Astrocyte of the hippocampus (primary cell): ENCODE measurements around the gene ZCCHC24.

Experiments
- DNase-seq: peaks from one replicate; pipeline ENCODE4 v3.0.0; 2011; ENCODE audit warnings: low read depth, low spot score

Gene ZCCHC24

DNA sequence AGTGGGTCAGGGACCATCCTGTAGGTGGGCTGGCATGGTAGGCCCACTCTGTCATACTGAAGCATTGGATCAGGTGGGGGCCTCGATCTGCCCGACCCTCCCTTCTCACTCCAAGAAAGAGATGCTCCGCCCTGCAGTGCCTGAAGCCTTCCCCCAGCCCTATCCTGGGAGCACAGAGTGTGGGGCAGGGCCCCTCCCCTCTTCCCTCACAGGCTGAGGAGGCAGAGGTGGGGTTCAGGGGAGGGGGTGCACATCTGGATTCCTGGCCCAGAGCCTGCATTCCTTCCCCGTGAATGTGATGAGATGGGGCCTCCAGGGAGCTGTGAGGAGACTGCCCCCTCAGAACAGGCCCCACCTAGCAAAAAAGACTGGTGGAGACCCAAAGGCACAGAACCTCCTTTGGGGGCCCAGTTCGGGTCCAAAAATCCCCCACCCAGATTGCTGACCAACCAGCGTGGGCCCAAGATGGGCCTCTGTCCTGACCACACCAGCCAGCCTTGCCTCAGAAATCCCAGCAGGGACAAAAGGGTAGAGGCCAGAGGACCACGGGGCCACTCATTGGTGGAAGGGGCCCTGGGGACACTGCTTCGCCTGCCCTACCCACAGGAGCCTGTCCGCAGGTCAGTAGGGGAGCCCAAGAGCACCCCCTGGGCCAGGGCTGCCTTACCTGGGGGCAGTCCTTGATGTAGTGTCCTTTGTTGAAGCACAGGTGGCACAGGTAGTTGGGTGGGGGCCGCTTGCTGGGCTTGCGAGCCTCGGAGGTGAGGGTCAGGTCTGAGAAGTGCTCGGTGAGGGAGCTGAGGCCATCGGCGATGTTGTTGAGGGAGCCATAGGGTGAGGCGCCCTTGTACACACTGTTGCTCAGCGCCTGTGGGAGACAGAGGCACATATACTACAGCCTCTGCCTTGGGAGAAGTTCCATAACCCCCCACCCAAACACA, 13.3 kb downstream of the ZCCHC24 start:
- no peak for DNase-seq

DNA sequence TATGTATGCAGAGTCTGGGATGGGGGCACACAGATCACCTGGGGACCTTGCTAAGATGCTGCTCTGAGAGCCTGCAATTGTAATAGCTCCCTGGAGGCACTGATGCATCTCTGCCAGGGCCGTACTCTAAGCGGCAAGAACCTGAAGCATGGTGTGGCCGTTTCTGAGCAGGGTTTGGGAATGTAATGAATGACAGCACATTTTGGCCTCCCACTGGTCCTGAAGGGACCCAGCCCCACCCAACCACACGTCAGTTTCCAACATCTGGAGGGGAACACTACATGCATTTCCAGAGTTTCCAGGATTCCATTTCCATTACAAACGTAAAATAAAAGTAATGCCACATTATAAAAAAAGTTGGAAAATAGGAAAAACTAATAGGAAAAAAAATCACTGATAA, 14.0 kb downstream of the ZCCHC24 start:
- no peak for DNase-seq

DNA sequence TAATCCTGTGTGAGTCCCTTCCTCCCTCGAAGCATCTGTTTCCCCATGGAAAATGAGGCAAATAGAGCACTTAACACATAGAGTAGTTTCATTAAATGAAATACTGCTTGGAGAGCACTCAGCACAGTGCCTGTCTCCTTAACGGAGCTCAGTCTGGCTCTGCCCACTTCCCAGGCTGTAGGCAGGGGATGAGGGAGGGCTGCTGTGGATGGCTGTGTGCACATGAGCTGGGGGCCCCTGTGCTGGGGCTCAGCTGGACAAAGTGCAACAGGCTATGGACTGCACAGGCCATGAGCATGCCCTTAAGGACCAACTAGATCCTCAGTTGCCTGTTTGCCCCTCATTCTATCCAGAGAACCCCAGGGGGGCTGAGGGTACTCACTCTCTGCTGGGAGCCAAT, 14.5 kb downstream of the ZCCHC24 start:
- no peak for DNase-seq

DNA sequence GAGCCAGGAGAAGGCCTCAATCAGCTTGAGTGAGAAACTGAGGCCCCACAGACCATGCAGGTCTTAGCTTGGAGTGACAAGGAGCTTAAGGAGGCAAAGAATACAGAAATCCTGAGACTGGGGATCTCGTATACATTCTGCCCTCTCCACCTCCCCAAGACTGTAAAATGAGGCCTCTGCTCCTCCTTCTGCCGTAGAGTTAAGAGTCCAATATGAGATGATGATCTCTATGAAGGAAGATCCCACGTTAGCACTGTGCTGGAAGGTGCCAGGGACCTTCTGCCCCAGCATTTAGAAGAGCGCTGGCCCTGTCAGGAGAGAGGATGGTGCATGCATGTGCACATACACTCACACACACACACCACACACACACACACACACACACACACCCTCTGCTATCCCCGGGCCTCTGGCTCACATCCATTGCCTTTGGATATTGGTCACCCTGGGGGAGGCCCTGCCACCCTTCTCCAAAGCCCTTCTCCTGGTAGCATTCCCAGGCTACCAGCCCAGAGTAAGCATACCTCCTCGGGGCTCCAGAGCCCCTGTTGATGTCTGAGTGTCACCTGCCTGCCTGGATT, 15.0 kb downstream of the ZCCHC24 start:
- no peak for DNase-seq

DNA sequence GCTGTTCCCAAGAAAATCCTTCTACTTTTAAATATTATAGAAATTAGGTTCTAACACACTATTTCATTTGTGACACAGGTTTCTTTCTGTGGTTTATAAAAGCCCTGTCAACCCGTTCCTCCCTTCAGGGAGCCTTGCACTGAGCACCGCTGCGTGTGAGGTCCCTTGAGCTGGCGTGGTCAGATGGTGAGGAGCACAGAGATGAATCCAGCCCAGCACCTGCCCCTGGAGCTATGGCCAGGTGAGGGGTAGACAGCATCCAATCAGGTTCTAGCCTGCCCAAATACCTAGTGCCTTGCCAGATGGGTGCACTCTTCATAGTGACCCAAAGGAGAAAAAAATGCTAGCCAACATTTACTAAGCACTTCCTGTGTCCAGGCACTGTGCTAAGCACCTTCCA, 15.7 kb downstream of the ZCCHC24 start:
- DNase-seq: no peak

DNA sequence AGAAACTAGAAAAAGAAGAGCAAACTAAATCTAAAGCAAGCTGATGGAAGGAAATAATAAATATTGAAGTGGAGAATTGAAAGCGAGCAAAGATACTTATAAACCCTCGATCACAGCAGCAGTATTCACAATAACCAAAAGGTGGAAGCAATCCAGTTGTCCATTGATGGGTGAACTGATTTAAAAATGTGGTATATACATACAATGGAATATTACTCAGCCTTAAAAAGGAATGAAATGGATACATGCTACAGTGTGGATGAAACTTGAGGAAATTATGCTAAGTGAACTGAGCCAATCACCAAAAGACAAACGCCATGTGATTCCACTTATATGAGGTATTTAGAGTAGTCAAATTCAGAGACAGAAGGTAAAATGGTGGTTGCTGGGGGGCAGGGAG, 17.5 kb downstream of the ZCCHC24 start:
- no peak for DNase-seq

DNA sequence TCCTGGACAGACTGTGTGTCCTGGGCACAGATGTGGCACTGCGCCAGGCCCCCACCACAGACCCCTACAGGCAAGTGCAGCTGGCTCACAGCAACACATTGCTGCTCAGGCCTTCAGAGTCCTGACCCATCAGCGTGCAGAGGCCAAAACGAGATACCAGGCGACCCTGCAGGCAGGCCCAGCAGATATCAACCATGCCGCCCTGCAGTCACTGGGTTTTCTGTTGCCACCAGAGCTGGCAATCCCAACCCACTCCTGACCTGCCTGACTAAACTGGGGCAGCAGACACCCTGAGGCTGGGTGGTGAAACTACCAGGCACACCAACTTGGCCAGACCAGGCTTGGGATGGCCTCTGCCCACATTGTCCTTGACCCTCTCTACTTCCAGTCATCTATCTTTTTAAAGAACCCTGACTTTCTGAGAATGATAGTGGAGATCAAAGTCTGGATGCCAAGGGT, 20.3 kb downstream of the ZCCHC24 start:
- DNase-seq: no peak

DNA sequence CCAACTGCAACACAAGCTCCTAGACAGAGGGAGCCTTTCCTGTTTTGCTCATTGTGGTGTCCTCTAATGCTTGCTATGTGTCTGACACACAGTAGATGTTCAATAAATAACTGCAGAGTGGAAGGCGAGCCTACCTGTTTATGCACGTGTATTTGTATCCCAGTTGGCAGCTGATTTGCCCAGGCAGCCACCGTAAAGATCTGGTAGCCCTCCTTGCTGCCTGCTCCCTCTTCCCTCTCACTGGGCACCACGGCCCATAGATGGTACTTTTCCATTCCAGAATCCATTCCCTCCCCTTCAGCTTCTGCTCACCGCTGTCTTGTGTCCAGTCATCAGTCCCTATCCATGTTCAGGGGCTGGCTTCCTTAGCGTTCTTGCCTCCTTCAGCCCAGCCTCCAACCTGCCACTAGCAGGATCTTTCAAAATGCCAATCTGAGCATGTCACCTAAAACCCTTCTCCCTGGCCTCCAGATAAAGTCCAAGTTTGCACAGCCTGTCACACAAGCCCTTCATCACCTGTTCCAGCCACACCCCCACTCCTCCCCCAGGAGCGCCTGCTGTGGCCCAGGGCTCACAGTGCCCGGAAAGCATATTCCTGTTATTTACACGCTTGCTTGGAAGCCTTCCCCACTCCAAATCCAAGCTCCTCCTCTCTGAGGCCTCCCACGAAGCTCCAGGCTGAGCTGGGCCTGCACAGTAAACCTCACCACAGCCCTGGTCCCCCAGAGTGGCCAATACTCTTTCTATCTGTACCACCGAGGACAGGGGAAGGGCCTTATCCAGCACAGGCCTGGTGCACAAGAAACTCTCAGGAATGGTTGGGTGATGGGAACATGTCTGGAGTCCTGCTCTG, 21.0 kb downstream of the ZCCHC24 start:
- DNase-seq: peak; percentile 38

DNA sequence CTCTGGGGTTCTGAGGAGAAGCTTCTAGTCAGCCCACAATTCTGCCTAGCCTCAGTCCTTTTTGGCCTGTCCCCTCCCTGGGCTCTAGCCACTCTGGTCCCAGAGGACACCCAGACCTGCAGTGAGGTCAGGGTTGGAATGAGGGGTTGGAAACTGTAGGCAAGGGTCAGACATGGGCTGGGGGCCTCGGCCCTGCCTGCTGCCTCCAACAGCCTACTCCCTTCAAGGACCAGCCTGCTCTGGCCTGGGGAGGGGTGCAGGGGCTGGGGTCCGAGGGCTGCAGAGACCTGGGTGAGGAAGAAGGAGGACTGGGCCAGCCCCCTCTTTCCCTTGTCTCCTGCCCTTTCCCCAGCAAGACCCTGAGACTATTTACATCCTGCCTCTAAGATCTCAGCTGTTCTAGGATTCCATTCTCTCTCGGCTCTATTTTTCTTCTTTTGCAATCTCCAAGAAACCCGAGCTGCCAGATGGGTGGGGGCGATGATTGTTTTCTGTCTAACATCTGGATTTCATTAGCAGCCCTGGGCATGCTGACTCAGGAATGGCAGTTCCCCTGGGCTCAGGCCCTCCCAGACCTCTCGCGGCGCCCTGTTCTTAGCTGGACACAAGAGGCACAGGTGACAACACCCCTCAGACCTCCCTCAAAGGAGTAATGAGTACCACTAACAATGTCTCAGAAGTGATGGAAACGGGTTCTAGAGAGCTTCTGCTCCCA, 23.1 kb downstream of the ZCCHC24 start:
- DNase-seq: peak; percentile 47

DNA sequence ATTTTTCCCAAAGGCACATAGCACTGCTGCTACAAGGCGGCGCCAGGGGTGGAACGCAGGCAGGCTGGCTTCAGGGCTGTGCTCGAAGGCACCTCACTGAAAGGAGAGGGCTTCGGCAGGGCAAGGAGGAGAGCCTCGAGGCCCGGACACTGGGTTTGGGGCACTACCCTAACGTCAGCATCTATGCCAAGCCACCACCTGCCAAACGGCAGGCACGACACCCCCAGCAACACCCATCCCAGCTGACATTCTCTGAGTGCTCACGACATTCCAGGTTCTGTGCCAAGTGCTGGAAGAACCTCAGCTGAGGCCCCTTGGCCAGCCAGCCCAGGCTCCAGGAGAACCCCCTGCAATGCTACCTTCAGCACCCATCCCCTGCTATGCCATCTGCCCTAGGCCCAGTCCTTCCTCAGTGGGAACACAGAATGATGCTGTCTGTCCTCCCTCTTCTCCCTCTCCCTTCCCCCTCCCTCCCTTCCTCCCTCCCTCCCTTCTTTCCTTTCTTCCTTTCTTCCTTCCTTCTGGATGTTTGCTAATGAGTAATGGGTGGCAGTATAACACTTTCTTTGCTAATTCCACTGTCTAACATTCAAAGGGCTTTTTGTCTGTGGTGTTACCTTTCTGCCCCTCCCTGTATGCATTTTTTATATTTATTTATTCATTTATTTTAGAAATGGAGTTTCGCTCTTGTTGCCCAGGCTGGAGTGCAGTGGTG, 24.3 kb downstream of the ZCCHC24 start:
- peak; percentile 53 for DNase-seq

DNA sequence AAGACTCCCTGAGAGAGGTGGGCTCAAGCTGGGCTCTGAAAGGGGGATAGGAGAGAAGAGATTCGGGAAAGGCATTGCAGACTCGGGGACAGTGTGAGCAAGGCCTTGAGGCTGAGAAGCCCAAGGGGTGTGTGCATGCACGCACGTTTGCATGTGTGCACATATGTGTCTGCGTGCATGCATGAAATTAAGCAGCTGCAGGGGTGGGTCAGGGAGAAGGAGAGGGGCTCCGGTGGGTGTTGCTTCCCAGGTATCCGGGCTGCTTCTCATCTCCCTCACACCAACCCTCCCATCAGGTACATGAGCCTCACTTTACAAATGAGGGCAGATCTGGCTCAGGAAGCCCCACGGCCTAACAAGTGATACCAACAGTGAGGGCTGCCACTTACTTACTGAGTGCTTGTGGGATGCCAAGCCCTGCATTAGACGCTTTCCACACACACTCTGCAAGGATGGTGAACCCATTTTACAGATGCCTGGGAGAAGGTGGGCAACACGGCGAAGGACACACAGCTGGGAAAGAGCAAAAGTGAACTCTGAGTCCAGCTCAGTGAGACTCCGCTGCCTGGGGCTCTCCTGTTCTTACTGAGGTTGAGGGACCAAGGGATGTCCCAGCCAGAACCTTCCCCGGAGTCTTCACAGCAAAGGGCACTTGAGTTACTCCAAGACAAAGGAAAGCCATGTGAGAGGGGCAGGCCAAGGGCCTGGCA, 26.4 kb downstream of the ZCCHC24 start:
- DNase-seq: no peak

DNA sequence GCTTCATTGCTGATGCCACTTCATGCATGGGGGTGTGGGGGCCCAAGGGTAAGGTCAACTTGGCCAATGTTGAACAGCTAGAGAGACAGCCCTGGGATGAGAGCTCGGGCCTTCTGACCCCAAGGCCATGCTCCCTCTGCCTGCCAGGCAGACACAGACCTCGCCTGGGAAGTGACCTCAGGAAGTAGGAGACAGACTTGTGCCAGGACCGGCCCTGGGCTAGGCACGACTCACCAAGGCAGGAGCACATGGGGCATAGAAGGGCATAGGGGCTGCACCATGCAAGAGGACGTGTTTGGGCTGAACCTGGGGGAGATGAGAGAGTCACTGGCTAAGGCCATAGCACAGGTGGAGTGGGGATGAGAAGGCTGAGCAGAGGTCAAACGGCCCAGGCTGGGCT, 27.1 kb downstream of the ZCCHC24 start:
- no peak for DNase-seq

DNA sequence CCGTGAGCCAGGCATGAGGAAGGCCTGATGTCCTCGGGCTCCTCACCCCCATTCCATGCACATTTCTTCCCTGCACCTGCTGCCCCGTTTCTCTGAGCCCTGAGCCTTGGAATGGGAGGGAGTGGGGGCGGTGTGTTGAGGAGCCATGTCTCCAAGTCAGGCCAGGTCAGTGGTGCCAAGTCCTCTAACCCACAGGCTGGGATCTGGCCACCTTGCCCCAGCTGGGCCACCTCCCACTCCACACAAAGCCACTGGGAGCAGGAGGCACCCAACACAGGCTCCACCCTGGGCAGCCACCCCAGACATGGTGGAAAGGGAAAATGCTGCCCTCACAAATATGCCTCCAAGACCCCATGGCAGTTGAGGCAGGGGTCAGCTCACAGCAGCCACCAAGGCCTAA, 27.7 kb downstream of the ZCCHC24 start:
- DNase-seq: no peak

DNA sequence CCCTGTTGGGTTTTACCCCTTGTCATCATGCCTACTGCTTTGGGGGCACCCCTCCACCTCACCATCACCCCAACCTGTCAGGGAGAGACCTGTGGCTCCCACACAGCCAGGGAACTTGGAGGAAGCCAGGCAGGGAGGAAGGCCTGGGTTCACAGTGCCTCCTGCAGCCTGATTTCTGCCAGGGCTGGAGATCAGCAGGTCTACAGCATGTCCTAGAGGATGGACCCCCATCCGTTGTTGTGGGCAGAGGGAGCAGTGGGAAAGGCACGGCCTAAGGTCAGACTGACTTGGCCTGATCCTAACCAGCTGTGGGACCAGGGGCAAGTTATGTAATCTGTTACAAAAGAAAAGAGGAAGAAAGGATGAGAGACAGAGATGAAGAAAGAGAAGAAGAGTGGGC, 28.2 kb downstream of the ZCCHC24 start:
- no peak for DNase-seq

DNA sequence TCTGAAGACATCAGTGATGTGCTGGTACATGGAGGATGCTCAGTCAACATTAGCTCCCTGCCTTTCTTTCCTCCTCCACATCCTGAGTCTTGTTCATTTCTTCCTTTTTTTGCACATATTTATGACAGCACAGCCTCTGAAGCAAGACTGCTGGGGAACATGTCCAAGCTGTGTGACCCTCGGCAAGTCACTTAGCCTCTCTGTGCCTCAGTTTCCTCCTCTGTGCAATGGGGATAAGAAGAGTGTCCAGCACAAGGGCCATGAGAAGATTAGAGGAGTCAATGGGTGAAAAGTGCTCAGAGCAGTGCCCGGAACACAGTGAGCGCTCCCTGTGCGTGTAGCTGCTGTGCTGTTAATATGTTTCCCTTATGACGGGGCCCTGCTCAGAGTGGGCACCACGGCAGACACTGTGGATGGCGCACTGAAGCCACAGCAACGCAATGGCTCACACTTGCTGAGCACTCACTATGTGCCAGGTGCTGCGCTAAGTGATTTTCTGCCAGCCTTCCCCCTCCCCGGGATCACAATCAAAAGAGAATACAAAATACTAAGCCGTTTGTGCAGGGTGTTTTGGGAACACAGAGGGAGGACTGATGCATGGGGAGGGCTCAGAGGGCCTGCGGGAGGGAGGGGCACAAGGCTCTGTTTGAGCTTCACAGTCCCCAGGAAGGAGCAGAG, 28.7 kb downstream of the ZCCHC24 start:
- DNase-seq: no peak

DNA sequence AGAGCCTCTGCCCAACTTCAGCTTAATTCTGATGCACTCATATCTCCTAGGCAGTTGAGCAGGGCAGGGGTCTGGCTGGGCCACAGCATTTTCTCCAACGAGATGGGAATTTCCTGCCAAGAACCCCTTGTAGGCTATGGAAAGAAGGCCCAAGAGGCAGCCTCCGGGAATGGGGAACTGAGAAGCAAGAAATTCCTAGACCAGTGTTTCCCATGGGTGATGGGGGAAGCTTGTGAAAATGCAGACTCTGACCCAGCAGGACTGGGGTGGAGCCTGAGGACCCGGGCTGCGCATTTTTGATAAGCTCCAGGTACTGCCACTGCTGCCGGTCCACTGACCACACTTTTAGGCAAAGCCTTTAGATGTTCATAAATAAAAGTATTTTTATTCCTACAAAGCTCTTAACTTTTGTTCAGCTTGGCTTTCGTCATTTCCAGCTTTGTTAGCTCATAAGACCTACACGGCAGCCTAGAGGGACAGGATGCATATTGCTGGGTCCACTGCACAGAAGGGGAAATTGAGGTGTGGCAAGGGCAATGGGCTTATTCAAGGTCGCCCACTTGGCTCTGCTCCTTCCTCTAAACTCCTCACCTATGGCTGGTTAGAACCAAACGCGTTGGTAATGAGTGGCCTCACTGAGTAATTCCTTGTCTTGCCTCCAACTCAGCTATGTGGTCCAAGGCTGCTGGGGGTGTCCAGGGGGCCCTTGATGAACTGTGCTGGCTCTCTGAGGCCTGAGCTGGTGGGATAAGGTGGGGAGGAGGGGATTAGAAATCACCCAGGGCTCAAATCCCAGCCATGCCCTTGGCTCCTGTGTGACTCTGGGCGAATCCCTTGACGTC, 29.5 kb downstream of the ZCCHC24 start:
- no peak for DNase-seq

DNA sequence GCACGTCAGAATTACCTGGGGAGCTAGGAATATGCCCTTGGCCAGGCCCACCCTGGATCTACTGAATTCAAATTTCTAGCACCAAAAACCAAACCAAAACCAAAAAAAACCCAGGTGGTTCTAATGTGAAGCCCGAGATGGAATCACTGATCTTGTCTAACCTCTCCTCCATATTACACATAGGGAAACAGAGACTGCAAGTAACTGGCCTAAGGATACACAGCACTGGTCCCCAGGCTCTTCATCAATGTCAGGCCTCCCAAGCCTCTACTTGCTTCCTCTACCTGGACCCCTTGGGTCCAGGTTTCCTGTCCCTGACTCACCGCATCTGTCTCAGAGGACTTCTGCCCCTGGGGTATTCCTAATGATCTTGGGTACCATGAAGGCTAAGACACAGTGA, 30.7 kb downstream of the ZCCHC24 start:
- no peak for DNase-seq

DNA sequence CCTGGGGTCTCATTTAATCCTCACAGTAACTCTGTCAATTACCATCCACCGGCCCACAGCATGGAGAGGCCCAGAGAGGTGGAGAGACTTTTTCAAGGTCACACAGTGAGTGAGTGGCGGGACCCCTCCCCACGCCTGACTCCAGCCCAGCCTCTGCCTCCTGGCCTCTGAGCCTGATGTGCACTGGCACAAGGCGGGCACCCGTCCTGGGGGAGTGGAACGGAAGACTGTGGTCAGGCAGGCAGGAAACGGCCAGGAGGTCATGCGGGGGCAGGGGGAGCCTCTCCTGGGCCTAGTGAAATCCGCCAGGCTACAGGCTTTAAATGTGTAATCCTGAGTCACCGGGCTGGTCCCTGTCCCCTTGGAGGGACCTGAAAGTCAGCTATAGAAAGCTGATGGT, 32.2 kb downstream of the ZCCHC24 start:
- no peak for DNase-seq

DNA sequence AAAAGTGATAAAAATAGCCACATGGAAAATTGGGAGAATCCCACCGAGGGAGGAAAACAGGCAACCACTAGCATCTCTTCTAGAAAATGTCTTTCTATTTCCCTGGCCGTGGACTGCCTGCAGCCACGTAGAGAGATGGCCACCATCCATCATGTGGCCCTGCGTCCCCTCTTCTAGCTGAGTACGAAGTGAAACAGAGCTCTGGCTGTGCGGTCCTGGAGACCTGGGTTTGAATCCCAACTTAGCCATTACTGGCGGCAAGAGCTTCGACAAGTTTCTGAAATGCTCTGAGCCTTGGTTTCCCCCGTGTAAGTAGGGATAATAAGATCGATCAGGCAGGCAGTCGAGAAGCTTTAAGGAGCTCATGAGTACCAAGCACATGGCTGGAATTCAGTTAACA, 32.9 kb downstream of the ZCCHC24 start:
- no peak for DNase-seq
